ENCODE results near the gene CAMTA1. TPM values are rescaled to one million over a fixed set of nuclear protein-coding genes. Genes with fewer than 3 reads are reported as not detected.

CAMTA1 gene
- total RNA-seq, 4 donors from 2014 or later, result 86.3 to 170 (median 132) TPM

DNA sequence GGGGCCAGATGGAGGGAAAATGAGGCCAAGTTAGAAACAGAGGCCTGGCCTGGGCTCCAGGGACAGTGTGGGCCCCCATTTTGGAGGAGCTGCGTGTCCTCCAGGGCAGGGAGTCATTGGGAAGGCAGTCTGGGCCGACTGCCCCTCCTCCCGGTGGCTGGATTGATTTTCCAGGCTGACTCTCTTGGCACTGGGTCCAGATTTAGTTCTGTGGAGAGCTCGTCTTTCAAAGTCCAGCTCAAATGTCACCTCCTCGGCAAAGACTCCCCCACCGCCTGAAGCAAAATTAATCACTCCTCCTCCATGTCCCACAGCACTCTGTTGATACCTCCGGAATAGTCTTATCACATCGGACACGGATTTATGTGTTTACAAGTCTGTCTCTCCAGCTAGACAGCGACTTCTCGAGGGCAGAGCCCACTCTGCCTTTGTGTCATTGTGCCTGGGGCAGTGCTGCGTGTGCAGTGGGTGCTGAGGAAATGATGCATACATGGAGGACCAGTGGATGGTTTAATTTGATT lies 175.1 kb downstream of the CAMTA1 start:
- H3K4me3 ChIP-seq, result no peak overlapping the region
- no peak for ATAC-seq
- H3K27me3 ChIP-seq, result peaks cover 65% of the 10 kb centered on the region
- no peaks in the 10 kb centered on the region for H3K36me3 ChIP-seq
- peaks cover 0 to 39% (median 5%) of the 10 kb centered on the region in 3 donors for H3K4me1 ChIP-seq
- no peak for TF ChIP-seq EP300 (IDR thresholded peaks at IDR 0.05)
- no peak for TF ChIP-seq POLR2AphosphoS5 (IDR thresholded peaks at IDR 0.05)
- TF ChIP-seq CTCF (IDR thresholded peaks at IDR 0.05), result no peak
- H3K27ac ChIP-seq, result no peak overlapping the region
- WGBS, 2 donors (ENCODE audit: low coverage in 1 of 2), result 10 to 15% methylated on average over 9 to 12 of the region's 12 CpGs
- H3K9me3 ChIP-seq, result no peaks in the 10 kb centered on the region

DNA sequence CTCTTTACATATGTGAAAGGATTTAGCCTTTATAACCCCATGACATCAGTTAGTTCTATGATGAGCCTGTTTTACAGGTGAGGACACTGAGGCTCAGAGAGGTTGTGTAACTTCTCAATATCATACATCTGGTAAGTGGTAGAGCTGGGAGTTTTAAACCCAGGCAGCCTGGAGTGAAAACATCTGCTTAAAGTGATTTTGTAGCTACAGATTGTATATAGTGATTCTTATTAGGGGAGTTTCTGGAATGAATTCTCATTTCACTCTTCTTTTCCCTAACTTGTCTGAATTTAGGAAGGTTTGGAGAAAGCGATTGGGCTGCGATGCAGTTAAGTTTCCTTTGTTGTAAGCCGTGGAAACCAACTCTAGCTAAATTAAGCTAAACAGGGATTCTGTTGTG lies 175.6 kb downstream of the CAMTA1 start:
- H3K27ac ChIP-seq, result no peak overlapping the region
- WGBS, 2 donors (ENCODE audit: low coverage in 1 of 2), result 63 to 89% methylated on average over 3 of the region's 3 CpGs
- no peak overlapping the region for H3K4me3 ChIP-seq
- H3K4me1 ChIP-seq, result peaks cover 0 to 39% (median 5%) of the 10 kb centered on the region in 3 donors
- ATAC-seq, result no peak
- TF ChIP-seq POLR2AphosphoS5 (IDR thresholded peaks at IDR 0.05) (no peak), CTCF (IDR thresholded peaks at IDR 0.05) (no peak), POLR2A (IDR thresholded peaks at IDR 0.05) (no peak), EP300 (IDR thresholded peaks at IDR 0.05) (no peak)
- no peaks in the 10 kb centered on the region for H3K36me3 ChIP-seq
- H3K27me3 ChIP-seq, result peaks cover 64% of the 10 kb centered on the region
- no peaks in the 10 kb centered on the region for H3K9me3 ChIP-seq

DNA sequence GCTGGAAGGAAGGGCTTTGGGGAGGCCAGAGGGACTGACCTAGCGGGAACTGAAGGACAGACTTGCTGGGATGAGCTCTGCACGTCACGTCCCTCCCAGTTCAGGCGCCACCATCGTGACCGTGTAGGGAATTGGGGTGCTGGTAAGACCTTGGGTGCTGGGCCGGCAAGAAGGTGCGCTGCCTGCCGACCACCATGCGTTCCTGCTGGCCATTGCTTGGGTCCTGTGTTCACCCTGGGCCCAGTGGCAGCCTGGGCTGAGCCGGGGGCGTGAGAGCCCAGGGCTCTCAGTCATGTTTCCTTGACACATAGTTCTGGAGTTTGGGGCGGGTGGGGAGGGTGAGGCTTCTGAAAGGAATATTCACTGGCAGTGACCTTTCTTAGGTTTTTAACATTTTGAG lies 176.0 kb downstream of the CAMTA1 start:
- H3K4me3 ChIP-seq, result no peak overlapping the region
- peaks cover 63% of the 10 kb centered on the region for H3K27me3 ChIP-seq

DNA sequence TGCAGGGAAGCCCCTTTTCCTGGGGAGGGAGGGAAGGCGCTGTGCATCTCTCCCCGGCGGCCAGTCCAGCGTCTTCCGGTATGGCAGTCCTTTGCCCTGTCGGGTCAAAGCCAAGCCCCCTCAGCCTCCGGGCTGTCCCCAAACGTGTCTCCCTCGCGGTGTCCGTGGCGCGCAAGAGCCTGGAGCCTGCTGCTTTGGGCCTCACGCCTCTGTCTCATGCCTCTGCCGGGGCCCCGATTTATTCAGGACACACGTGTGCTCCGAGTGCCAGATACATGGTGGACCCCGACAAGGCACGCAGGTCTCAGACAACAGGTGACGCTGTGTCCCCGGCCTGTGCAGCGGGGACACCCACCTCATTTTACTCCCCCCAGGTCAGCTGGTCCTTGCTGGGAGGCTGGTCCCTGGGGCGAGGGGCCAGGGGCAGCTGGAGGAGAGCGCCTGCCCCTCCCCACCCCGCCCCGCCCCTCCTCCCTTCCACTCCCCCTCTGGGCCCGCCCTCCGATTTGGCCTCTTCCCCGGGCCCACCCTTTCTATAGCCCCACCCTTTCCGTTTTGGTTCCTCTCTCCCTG lies 176.7 kb downstream of the CAMTA1 start:
- TF ChIP-seq POLR2AphosphoS5 (IDR thresholded peaks at IDR 0.05) (no peak), POLR2A (IDR thresholded peaks at IDR 0.05) (no peak), CTCF (IDR thresholded peaks at IDR 0.05) (no peak), EP300 (IDR thresholded peaks at IDR 0.05) (no peak)
- H3K9me3 ChIP-seq, result no peaks in the 10 kb centered on the region
- peak overlapping the region in 1 of 2 donors; percentile 27 for H3K4me3 ChIP-seq
- WGBS, 2 donors (ENCODE audit: low coverage in 1 of 2), result 0% methylated on average over 2 of the region's 31 CpGs; no CpG with 5 or more reads in 1 of the 2 donors
- peaks cover 0 to 39% (median 5%) of the 10 kb centered on the region in 3 donors for H3K4me1 ChIP-seq
- ATAC-seq, result peak; percentile 42
- peaks cover 65% of the 10 kb centered on the region for H3K27me3 ChIP-seq
- peak overlapping the region in 2 of 4 donors; percentile 10 to 46 for H3K27ac ChIP-seq
- no peaks in the 10 kb centered on the region for H3K36me3 ChIP-seq

More for the DNA sequence above, 176.0 kb downstream of the CAMTA1 start:
- no peak for TF ChIP-seq CTCF (IDR thresholded peaks at IDR 0.05)
- TF ChIP-seq POLR2A (IDR thresholded peaks at IDR 0.05), result no peak
- TF ChIP-seq EP300 (IDR thresholded peaks at IDR 0.05), result no peak
- TF ChIP-seq POLR2AphosphoS5 (IDR thresholded peaks at IDR 0.05), result no peak
- H3K36me3 ChIP-seq, result no peaks in the 10 kb centered on the region
- ATAC-seq, result no peak
- 83 to 85% methylated on average over 2 to 5 of the region's 13 CpGs for WGBS, 2 donors (ENCODE audit: low coverage in 1 of 2)
- peaks cover 0 to 39% (median 5%) of the 10 kb centered on the region in 3 donors for H3K4me1 ChIP-seq
- no peaks in the 10 kb centered on the region for H3K9me3 ChIP-seq
- no peak overlapping the region for H3K27ac ChIP-seq

DNA sequence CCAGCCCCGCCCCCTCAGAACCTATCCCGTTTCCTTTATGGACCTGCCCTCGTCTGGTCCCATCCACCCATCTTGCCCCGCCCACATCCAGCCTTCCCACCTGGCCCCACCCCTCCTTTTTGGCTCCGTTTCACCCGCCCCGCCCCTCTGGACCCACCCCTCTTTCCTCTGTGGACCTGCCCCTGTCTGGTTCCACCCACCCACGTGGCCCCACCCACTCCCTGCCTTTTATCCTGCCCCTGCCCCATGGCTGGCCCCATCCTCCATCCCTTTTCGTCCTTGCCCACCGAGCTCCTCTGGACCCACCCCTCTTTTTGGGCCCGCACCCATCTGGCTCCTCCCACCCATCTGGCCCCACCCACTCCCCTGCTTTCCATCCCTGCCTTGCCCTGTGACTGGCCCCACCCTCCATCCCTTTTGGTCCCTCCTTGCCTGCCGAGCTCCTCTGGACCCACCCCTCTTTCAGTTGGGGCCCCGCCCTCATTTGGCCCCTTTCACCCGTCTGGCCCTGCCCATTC lies 177.3 kb downstream of the CAMTA1 start:
- WGBS, 2 donors (ENCODE audit: low coverage in 1 of 2), result 2 to 8% methylated on average over 5 to 13 of the region's 14 CpGs

More for the DNA sequence above, 177.3 kb downstream of the CAMTA1 start:
- Histone ChIP-seq H3K27me3 (peaks cover 66% of the 10 kb centered on the region), H3K36me3 (no peaks in the 10 kb centered on the region), H3K4me1 (peaks cover 0 to 39% (median 5%) of the 10 kb centered on the region in 3 donors), H3K27ac (no peak overlapping the region), H3K4me3 (peak overlapping the region in 1 of 2 donors; percentile 27), H3K9me3 (no peaks in the 10 kb centered on the region)
- TF ChIP-seq POLR2AphosphoS5 (IDR thresholded peaks at IDR 0.05) (no peak), POLR2A (IDR thresholded peaks at IDR 0.05) (no peak), CTCF (IDR thresholded peaks at IDR 0.05) (no peak), EP300 (IDR thresholded peaks at IDR 0.05) (no peak)
- peak; percentile 48 for ATAC-seq
